NCI-H146 treated with DMSO at 0.1 percent for 48 hours (cell line): ENCODE results near the gene R3HDM2.
"Not testable (repeated sequence)": the region's sequence is repeated elsewhere in the genome, so short reads cannot be mapped to it uniquely, and the experiment has no call there.

Source experiments
- DNase-seq: peaks from one replicate; lab custom pipeline; 2025; ENCODE audit not compliant: unreplicated experiment; lab: John Stamatoyannopoulos, UW

Gene R3HDM2

GRCh38 chr12:57454213-57454565 is 23.3 kb upstream of the R3HDM2 start:
- DNase-seq: no peak

- peak; percentile 31 for DNase-seq
Observed at GRCh38 chr12:57452937-57453509, 22.2 kb upstream of the R3HDM2 start.

- no peak for DNase-seq
Observed at GRCh38 chr12:57452181-57452936, 21.5 kb upstream of the R3HDM2 start.

- no peak for DNase-seq
Observed at GRCh38 chr12:57451233-57451778, 20.5 kb upstream of the R3HDM2 start.

- DNase-seq: no peak
Observed at GRCh38 chr12:57450057-57450456, 19.2 kb upstream of the R3HDM2 start.

- DNase-seq: no peak
Observed at GRCh38 chr12:57449375-57449774, 18.5 kb upstream of the R3HDM2 start.

GRCh38 chr12:57448669-57449068 is 17.8 kb upstream of the R3HDM2 start:
- DNase-seq: no peak

GRCh38 chr12:57446292-57446960 is 15.6 kb upstream of the R3HDM2 start:
- no peak for DNase-seq

- DNase-seq: no peak
Observed at GRCh38 chr12:57444744-57445143, 13.9 kb upstream of the R3HDM2 start.

GRCh38 chr12:57444337-57444736 is 13.5 kb upstream of the R3HDM2 start:
- DNase-seq: not testable (repeated sequence)

GRCh38 chr12:57441846-57442427 is 11.1 kb upstream of the R3HDM2 start:
- no peak for DNase-seq

- not testable (repeated sequence) for DNase-seq
Observed at GRCh38 chr12:57441393-57441792, 10.6 kb upstream of the R3HDM2 start.

- no peak for DNase-seq
Observed at GRCh38 chr12:57439762-57440266, 9.0 kb upstream of the R3HDM2 start.

- no peak for DNase-seq
Observed at GRCh38 chr12:57438400-57438799, 7.6 kb upstream of the R3HDM2 start.

GRCh38 chr12:57435293-57435692 is 4.5 kb upstream of the R3HDM2 start:
- DNase-seq: no peak

GRCh38 chr12:57434517-57435223 is 3.8 kb upstream of the R3HDM2 start, which contains the start of gene INHBC:
INHBC (plus strand) TSS chr12:57434784; CDS start chr12:57434887, 103 bp downstream.
- DNase-seq: no peak

- no peak for DNase-seq
Observed at GRCh38 chr12:57433370-57433769, 2.5 kb upstream of the R3HDM2 start.

- no peak for DNase-seq
Observed at GRCh38 chr12:57431654-57432188, 878 bp upstream of the R3HDM2 start.

- peak; percentile 58 for DNase-seq
Observed at GRCh38 chr12:57430112-57430930, 522 bp downstream of the R3HDM2 start.
